Mesothelial cell of epicardium (in vitro differentiated cells): ENCODE results near the gene AHI1. TPM values are rescaled to one million over a fixed set of nuclear protein-coding genes. Genes with fewer than 3 reads are reported as not detected.

Experiments
- DNase-seq, 2 experiments: peaks; one replicate each; pipeline ENCODE4 v3.0.0; 2021; ENCODE audit warnings: low spot score in 2 of 2; ENCODE audit not compliant: unreplicated experiment in 2 of 2
- H3K27ac Mint-ChIP-seq: 2 replicates; pipeline ENCODE4 v1.8.0; 2021; ENCODE audit warnings: mixed read lengths
- H3K27me3 Mint-ChIP-seq: 2 replicates; pipeline ENCODE4 v1.8.0; 2021; ENCODE audit warnings: low read depth, mixed read lengths
- H3K36me3 Mint-ChIP-seq: 2 replicates; pipeline ENCODE4 v1.8.0; 2021; ENCODE audit warnings: mixed read lengths
- H3K4me1 Mint-ChIP-seq: 2 replicates; pipeline ENCODE4 v1.8.0; 2021; ENCODE audit warnings: mixed read lengths
- H3K4me3 Mint-ChIP-seq: 2 replicates; pipeline ENCODE4 v1.8.0; 2021; ENCODE audit warnings: mild to moderate bottlenecking, moderate library complexity, mixed read lengths
- H3K9me3 Mint-ChIP-seq: 2 replicates; pipeline ENCODE4 v1.8.0; 2021; ENCODE audit warnings: mixed read lengths
- CTCF ChIP-seq: fragments of 200-600 bp; sonication (generic); IDR thresholded peaks from one replicate; pipeline ENCODE4 v1.5.0; 2021; ENCODE audit warnings: antibody characterized with exemption; ENCODE audit not compliant: unreplicated experiment
- total RNA-seq: library from RNA; stranded (reverse); gene quantifications from 3 replicates; pipeline ENCODE4 v1.2.1, GENCODE V29; 2021

AHI1 gene
- total RNA-seq, 1 donor from 2014 or later: 41.6 TPM

DNA sequence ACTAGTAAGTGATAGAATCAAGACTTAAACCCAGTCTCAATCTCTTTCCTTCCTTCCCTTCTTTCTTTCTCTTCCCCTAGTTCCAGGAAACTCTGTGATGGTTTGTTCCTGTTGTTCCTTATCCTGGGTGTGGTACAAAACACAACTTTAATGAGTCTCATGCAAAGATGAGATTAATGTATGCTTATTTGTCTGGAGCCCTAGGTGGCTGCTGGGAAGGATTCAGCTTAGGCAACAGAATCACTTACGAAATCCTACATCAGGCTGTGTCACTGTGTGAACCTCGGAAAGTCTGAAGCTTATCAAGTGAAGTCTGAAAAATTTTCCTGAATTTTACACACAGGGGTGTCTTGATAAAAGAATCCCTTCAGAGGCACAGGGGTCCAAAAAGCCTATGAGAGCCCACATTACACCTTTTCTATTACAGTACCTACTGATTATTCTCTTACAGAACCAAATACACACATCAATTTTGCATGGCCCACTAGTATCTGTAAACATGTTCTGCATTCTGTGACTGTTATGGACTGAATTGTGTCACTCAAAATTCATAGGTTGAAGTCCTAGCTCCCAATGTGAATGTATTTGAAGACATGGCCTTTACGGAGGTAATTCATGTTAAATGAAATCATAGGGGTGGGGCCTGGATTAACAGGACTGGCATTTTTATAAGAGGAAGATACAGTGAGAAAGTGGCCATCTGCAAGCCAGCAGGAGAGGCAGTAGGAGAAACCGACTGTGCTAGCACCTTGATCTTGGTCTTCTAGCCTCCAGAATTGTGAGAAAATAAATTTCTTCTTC is 171.7 kb downstream of the AHI1 start:
- Mint-ChIP-seq H3K27ac (no peak overlapping the region), H3K9me3 (peaks cover 13% of the 10 kb centered on the region), H3K27me3 (no peaks in the 10 kb centered on the region), H3K36me3 (peaks cover 20% of the 10 kb centered on the region), H3K4me1 (peaks cover 3% of the 10 kb centered on the region), H3K4me3 (no peak overlapping the region)
- no peak for DNase-seq
- no peak for TF ChIP-seq CTCF

DNA sequence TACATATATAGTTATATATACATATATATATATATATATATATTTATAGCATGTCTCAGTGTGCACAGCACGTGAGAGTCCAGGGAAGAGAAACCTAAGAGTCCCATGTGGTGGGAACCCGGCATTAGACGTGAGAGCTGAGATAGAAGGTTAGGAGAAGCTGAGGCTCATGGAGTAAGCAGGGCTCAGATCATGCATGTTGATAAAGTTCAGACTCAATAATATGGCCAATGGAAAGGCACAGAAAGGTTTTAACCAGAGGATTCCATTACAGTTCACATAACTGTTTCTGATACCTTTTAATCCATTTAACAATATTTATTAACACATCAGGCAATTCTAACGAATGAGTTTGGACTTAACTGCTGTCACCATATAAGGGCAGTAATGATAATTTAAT is 173.0 kb downstream of the AHI1 start:
- no peaks in the 10 kb centered on the region for H3K27me3 Mint-ChIP-seq
- no peak for DNase-seq
- TF ChIP-seq CTCF: no peak
- peaks cover 8% of the 10 kb centered on the region for H3K4me1 Mint-ChIP-seq
- no peak overlapping the region for H3K4me3 Mint-ChIP-seq
- peaks cover 16% of the 10 kb centered on the region for H3K36me3 Mint-ChIP-seq
- peaks cover 10% of the 10 kb centered on the region for H3K9me3 Mint-ChIP-seq
- H3K27ac Mint-ChIP-seq: no peak overlapping the region

GRCh38 chr6:135323979-135324378 is 173.6 kb downstream of the AHI1 start:
- Mint-ChIP-seq H3K4me3 (no peak overlapping the region), H3K27me3 (no peaks in the 10 kb centered on the region), H3K4me1 (peaks cover 8% of the 10 kb centered on the region), H3K36me3 (peaks cover 12% of the 10 kb centered on the region), H3K9me3 (peaks cover 6% of the 10 kb centered on the region), H3K27ac (no peak overlapping the region)
- no peak for TF ChIP-seq CTCF
- DNase-seq: no peak

DNA sequence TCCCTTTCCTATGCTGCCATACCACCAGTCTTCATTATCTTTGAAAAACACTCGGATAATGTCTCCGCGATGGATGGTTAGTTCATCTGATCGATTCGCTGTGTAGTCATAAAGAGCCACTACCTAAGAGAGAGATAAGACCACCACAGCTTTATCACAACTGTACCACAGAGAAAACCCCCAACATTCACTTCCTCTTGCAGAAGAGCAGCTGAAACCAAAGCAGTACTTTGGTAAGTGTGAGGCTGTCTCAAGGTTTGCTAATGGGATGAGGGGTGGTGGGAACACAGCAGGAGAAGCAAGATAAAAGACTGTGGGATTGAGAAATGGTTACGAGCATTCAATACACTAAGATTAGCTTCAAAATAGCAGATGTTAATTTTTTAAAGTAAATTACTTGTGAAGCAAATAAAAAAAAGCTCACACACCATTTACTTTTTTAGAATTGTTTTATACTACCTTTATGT is 174.3 kb downstream of the AHI1 start:
- no peak for DNase-seq
- Mint-ChIP-seq H3K27ac (no peak overlapping the region), H3K27me3 (no peaks in the 10 kb centered on the region), H3K4me1 (peaks cover 8% of the 10 kb centered on the region), H3K9me3 (no peaks in the 10 kb centered on the region), H3K36me3 (peaks cover 7% of the 10 kb centered on the region), H3K4me3 (no peak overlapping the region)
- TF ChIP-seq CTCF: no peak

- no peak for TF ChIP-seq CTCF
- Mint-ChIP-seq H3K9me3 (no peaks in the 10 kb centered on the region), H3K27ac (no peak overlapping the region), H3K4me3 (no peak overlapping the region), H3K27me3 (no peaks in the 10 kb centered on the region), H3K36me3 (peaks cover 2% of the 10 kb centered on the region), H3K4me1 (peaks cover 8% of the 10 kb centered on the region)
- no peak for DNase-seq
Observed at GRCh38 chr6:135322427-135323201, 174.9 kb downstream of the AHI1 start.
